ENCODE results near the gene SH3RF3. TPM values are rescaled to one million over a fixed set of nuclear protein-coding genes. Genes with fewer than 3 reads are reported as not detected.

The SH3RF3 gene
- total and polyA plus RNA-seq, 2 of the 13 experiments (the other 11 are each of a cell fraction or from before 2014, with no cell fraction given), result 0.04 TPM; not detected in 1

GRCh38 chr2:109215866-109216265 lies 86.9 kb downstream of the SH3RF3 start:
- Histone ChIP-seq H3K4me2 (ENCODE audit: low read depth, low read length) (no peak overlapping the region), H3K4me1 (ENCODE audit: insufficient read depth, low read length) (peaks cover 36% of the 10 kb centered on the region), H3K36me3 (replicated peaks in 1 of 2; ENCODE audit: control insufficient read depth in 1 of 2, insufficient read depth in 2 of 2, low read length in 2 of 2) (no peaks in the 10 kb centered on the region), H3K9ac (ENCODE audit: insufficient read depth, low read depth, low read length) (no peak overlapping the region), H3K4me3 (replicated peaks in 1 of 3; ENCODE audit: insufficient read depth in 1 of 3, low read depth in 2 of 3, low read length in 3 of 3) (no peak overlapping the region), H3K27me3 (ENCODE audit: control insufficient read depth in 1 of 2, insufficient read depth in 2 of 2, low read length in 2 of 2) (peaks cover 0 to 9% of the 10 kb centered on the region in 2 experiments; a peak in 2 of 5 replicates), H3K79me2 (ENCODE audit: insufficient read depth, low read length) (no peaks in the 10 kb centered on the region), H4K20me1 (ENCODE audit: insufficient read depth, low read length) (no peaks in the 10 kb centered on the region), H3K27ac (ENCODE audit: extremely low read length, insufficient read depth, low read length) (no peak overlapping the region), H2AFZ (ENCODE audit: low read length) (no peak overlapping the region), H3K9me3 (ENCODE audit: low read length) (no peaks in the 10 kb centered on the region)
- TF ChIP-seq ZC3H13 (CRISPR knock-in tag; IDR thresholded peaks at IDR 0.05) (no peak), ZNF234 (CRISPR knock-in tag; conservative IDR thresholded peaks at IDR 0.05) (no peak), MBD4 (IDR thresholded peaks at IDR 0.05; ENCODE audit: borderline replicate concordance, low read length) (no peak), ZFP36 (IDR thresholded peaks at IDR 0.05; ENCODE audit: borderline replicate concordance, low read depth, low read length, partially characterized antibody) (no peak), HIC2 (CRISPR knock-in tag; IDR thresholded peaks at IDR 0.05; ENCODE audit: low read depth) (no peak), ZBTB40 (IDR thresholded peaks at IDR 0.05) (no peak), ZBTB40 (CRISPR knock-in tag; IDR thresholded peaks at IDR 0.05) (no peak), ZNF160 (CRISPR knock-in tag; IDR thresholded peaks at IDR 0.05) (no peak), ZMYM2 (CRISPR knock-in tag; IDR thresholded peaks at IDR 0.05) (no peak), DR1 (CRISPR knock-in tag; IDR thresholded peaks at IDR 0.05) (no peak), SUZ12 (IDR thresholded peaks at IDR 0.05; ENCODE audit: low read depth, low read length) (no peak)
- 82% methylated on average over 11 of the region's 11 CpGs for WGBS (ENCODE audit: low lambda C conversion rate)
- no peak for FAIRE-seq
- no peak for ATAC-seq
- BruUV-seq (replicated peaks), result no TSS peak
- DNase-seq (ENCODE audit: low spot score), result no peak
- in situ Hi-C loops (cut with HindIII; ENCODE audit: extremely low pct_ligation_motif_present, low pct_unique_long_range_greater_than_20kb) (no loop called here), intact Hi-C loops (cut with micrococcal nuclease; ENCODE audit: unreplicated experiment) (no loop called here)
- ChIA-PET CTCF (ENCODE audit: low intra/inter-chr PET ratio, low total read pairs) (no interaction called here), POLR2A (no interaction called here)
